ENCODE results near the gene UCN.

Gene UCN

GRCh38 chr2:27282892-27283291 lies 25.4 kb downstream of the UCN start:
- no peak overlapping the region for H3K27ac ChIP-seq (replicated peaks)
- no peak for DNase-seq (ENCODE audit: low read depth in 1 of 2, low spot score in 1 of 2)
- no peaks in the 10 kb centered on the region for H3K27me3 ChIP-seq (ENCODE audit: insufficient read depth, poor library complexity, severe bottlenecking)
- no peak overlapping the region for H3K4me3 ChIP-seq (replicated peaks; ENCODE audit: insufficient read depth, low read length)
- no peak for TF ChIP-seq POLR2AphosphoS5 (IDR thresholded peaks at IDR 0.05; ENCODE audit: low read depth)
- no peak for TF ChIP-seq SPI1 (IDR thresholded peaks at IDR 0.05; ENCODE audit: borderline replicate concordance, low read depth)
- no peak for TF ChIP-seq GABPA (IDR thresholded peaks at IDR 0.05; ENCODE audit: low read depth)
- TF ChIP-seq, protein P1, sequence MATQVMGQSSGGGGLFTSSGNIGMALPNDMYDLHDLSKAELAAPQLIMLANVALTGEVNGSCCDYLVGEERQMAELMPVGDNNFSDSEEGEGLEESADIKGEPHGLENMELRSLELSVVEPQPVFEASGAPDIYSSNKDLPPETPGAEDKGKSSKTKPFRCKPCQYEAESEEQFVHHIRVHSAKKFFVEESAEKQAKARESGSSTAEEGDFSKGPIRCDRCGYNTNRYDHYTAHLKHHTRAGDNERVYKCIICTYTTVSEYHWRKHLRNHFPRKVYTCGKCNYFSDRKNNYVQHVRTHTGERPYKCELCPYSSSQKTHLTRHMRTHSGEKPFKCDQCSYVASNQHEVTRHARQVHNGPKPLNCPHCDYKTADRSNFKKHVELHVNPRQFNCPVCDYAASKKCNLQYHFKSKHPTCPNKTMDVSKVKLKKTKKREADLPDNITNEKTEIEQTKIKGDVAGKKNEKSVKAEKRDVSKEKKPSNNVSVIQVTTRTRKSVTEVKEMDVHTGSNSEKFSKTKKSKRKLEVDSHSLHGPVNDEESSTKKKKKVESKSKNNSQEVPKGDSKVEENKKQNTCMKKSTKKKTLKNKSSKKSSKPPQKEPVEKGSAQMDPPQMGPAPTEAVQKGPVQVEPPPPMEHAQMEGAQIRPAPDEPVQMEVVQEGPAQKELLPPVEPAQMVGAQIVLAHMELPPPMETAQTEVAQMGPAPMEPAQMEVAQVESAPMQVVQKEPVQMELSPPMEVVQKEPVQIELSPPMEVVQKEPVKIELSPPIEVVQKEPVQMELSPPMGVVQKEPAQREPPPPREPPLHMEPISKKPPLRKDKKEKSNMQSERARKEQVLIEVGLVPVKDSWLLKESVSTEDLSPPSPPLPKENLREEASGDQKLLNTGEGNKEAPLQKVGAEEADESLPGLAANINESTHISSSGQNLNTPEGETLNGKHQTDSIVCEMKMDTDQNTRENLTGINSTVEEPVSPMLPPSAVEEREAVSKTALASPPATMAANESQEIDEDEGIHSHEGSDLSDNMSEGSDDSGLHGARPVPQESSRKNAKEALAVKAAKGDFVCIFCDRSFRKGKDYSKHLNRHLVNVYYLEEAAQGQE (IDR thresholded peaks at IDR 0.05; ENCODE audit: insufficient replicate concordance, low read depth): no peak

DNA sequence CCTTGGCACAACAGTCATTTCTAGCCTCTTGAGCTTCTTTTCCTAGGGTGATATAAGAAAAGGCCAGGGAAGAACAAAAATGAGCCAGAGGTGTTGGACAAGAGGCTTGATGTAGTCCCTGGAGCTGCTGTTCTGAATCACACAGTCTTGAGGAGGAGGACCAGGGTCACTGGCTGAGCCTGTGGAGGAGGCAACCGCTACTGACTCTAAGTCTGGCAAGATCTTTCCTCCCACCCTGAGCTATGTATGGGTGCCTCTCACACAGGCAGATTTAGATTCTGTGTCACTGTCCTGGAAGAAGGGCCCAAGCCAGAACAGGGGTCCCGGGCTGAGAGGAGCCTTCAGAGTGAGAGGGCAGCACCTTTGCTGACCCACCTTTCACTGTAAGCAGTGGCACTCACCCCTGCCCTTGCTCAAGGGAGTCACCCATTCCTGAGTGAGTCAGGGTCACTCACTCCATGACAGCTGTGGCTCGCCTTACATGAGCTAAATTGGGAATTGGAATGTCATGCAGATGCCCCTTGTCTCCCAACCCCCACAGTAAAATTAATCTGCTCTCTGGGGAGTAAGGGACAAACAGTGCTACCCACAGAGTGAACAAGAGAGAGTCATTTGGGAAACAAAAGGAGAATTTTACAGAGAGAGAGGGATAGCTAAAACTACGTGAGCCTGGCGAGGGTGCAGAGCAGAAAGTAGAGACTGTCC lies 26.2 kb downstream of the UCN start, which contains the start of gene TRIM54:
TRIM54 (plus strand) TSS at position 575 of the 705 bp plus-strand sequence. CDS start 303 bp downstream, outside the sequence.
- TF ChIP-seq CTCF (IDR thresholded peaks at IDR 0.05; ENCODE audit: insufficient read depth, low read length): no peak
- TF ChIP-seq POLR2AphosphoS5 (IDR thresholded peaks at IDR 0.05; ENCODE audit: low read depth): no peak
- TF ChIP-seq, protein P1 (IDR thresholded peaks at IDR 0.05; ENCODE audit: insufficient replicate concordance, low read depth): no peak
- no peak for TF ChIP-seq GABPA (IDR thresholded peaks at IDR 0.05; ENCODE audit: low read depth)
- no peak for TF ChIP-seq SPI1 (IDR thresholded peaks at IDR 0.05; ENCODE audit: borderline replicate concordance, low read depth)
- H3K27ac ChIP-seq (replicated peaks): no peak within 1 kb of the TSS
- DNase-seq (ENCODE audit: low read depth in 1 of 2, low spot score in 1 of 2): no peak
- H3K4me3 ChIP-seq (replicated peaks; ENCODE audit: insufficient read depth, low read length): no peak within 1 kb of the TSS
- no peaks in the 10 kb centered on the region for H3K27me3 ChIP-seq (ENCODE audit: insufficient read depth, poor library complexity, severe bottlenecking)

DNA sequence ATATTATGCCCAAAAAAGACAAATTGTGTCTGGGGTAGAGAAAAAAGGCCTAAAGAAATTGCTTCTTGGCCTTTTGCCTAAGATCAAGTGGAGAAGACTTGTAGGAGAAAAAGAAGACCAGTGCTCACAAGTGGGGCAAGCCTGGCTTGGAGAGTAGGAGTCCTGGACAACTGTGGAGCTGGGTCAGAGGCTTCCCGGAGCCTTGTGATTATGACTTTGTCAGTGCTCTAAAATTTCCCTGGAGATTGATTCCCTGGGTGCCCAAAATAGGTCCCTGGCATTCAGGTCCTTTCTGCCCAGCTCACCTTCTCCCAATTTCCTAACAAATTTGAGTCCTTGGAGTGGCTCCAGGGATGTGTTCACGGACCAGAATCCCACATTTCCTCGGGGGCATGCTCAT lies 26.8 kb downstream of the UCN start:
- H3K27ac ChIP-seq (replicated peaks): no peak overlapping the region

More for the DNA sequence above, 26.8 kb downstream of the UCN start:
- no peak overlapping the region for H3K4me3 ChIP-seq (replicated peaks; ENCODE audit: insufficient read depth, low read length)
- no peak for DNase-seq (ENCODE audit: low read depth in 1 of 2, low spot score in 1 of 2)
- no peaks in the 10 kb centered on the region for H3K27me3 ChIP-seq (ENCODE audit: insufficient read depth, poor library complexity, severe bottlenecking)
- TF ChIP-seq, protein P1 (IDR thresholded peaks at IDR 0.05; ENCODE audit: insufficient replicate concordance, low read depth): no peak
- TF ChIP-seq SPI1 (IDR thresholded peaks at IDR 0.05; ENCODE audit: borderline replicate concordance, low read depth) (no peak), GABPA (IDR thresholded peaks at IDR 0.05; ENCODE audit: low read depth) (no peak), CTCF (IDR thresholded peaks at IDR 0.05; ENCODE audit: insufficient read depth, low read length) (no peak), POLR2AphosphoS5 (IDR thresholded peaks at IDR 0.05; ENCODE audit: low read depth) (no peak)

Measured in HL-60 (cell line).